ENCODE results near the gene TTLL11.
A peak's percentile ranks its signal among the peaks of the same experiment; 100 is the strongest.

TTLL11 gene

GRCh38 chr9:121853617-121854395 is 239.3 kb downstream of the TTLL11 start:
- TF ChIP-seq, protein P1, sequence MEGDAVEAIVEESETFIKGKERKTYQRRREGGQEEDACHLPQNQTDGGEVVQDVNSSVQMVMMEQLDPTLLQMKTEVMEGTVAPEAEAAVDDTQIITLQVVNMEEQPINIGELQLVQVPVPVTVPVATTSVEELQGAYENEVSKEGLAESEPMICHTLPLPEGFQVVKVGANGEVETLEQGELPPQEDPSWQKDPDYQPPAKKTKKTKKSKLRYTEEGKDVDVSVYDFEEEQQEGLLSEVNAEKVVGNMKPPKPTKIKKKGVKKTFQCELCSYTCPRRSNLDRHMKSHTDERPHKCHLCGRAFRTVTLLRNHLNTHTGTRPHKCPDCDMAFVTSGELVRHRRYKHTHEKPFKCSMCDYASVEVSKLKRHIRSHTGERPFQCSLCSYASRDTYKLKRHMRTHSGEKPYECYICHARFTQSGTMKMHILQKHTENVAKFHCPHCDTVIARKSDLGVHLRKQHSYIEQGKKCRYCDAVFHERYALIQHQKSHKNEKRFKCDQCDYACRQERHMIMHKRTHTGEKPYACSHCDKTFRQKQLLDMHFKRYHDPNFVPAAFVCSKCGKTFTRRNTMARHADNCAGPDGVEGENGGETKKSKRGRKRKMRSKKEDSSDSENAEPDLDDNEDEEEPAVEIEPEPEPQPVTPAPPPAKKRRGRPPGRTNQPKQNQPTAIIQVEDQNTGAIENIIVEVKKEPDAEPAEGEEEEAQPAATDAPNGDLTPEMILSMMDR (conservative IDR thresholded peaks at IDR 0.05; ENCODE audit: control insufficient read depth, insufficient read depth, low read depth, low read length) = no peak
- no peak for DNase-seq (ENCODE audit: low read depth)
- H3K4me3 ChIP-seq (ENCODE audit: control insufficient read depth, low read depth, low read length) = no peak overlapping the region

DNA sequence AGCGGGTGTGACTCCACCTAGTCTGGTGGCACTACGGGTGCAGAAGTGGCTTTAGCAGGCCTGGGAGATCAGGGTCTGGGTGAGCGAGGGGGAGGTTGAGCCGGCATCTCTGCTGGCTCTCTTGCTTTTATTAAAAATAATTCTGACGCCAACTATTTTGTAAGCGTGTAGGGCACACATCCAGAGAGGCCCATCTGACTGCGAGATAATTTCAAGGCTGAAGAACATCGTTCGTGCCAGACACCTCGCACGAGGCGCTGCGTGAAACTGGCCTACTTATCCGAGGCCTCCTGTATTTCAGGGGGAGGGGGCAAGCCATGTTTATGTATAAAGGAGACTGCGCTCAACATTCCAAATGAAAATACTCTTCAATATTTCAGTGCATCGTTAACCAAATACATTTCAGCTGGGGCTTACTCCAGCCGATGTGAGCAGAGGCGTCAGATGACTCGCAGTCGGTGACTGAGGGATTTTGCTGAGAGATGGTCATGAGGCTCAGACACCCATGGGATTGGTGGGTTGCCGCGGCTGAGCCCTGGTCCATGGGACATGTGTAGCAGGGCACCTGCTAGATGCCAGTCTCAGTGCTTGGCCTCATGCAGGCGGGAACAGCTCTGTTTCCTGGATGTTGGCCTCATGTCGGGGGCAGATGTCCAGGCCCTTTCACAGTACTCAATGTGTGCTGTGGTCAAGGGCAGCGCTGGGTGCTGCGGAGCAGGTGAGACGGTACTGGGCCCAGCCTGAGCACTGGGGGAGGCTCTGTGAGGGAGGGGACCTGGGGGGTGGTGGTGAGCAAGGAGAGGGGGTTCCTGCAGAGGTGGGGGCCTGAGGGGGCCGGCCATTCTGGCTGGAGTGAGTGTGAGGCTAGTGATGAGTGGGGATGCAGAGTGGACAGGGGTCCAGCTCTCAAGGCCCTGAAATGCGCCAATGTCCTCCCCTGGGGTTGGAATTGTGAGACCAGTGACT is 240.2 kb downstream of the TTLL11 start:
- peak; percentile 38 for DNase-seq (ENCODE audit: low read depth)
- TF ChIP-seq, protein P1 (conservative IDR thresholded peaks at IDR 0.05; ENCODE audit: control insufficient read depth, insufficient read depth, low read depth, low read length) = no peak
- H3K4me3 ChIP-seq (ENCODE audit: control insufficient read depth, low read depth, low read length) = no peak overlapping the region

DNA sequence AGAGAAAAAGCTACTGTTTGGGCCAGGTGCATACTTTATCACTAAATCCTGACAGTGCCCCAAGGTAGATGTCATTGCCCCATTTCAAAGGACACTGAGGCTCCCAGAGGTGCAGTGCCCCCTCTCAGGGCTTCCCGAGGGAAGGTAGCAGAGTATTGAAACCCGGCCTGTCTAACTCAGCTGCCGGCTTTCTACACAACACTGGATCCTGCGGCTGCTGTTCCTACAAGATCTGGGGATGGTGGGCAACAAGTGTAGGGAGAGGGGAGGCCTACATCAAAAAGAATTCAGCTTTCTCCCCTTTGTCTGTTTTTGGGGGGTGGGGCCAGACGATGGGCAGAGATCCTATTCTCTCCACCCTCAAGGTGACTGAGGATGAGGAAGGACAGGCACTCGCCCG is 240.9 kb downstream of the TTLL11 start:
- DNase-seq (ENCODE audit: low read depth) = no peak
- TF ChIP-seq, protein P1 (conservative IDR thresholded peaks at IDR 0.05; ENCODE audit: control insufficient read depth, insufficient read depth, low read depth, low read length) = no peak

GRCh38 chr9:121851641-121852091 is 241.4 kb downstream of the TTLL11 start:
- TF ChIP-seq, protein P1 (conservative IDR thresholded peaks at IDR 0.05; ENCODE audit: control insufficient read depth, insufficient read depth, low read depth, low read length) = no peak
- no peak overlapping the region for H3K4me3 ChIP-seq (ENCODE audit: control insufficient read depth, low read depth, low read length)
- no peak for DNase-seq (ENCODE audit: low read depth)

More for the DNA sequence above, 240.9 kb downstream of the TTLL11 start:
- no peak overlapping the region for H3K4me3 ChIP-seq (ENCODE audit: control insufficient read depth, low read depth, low read length)

DNA sequence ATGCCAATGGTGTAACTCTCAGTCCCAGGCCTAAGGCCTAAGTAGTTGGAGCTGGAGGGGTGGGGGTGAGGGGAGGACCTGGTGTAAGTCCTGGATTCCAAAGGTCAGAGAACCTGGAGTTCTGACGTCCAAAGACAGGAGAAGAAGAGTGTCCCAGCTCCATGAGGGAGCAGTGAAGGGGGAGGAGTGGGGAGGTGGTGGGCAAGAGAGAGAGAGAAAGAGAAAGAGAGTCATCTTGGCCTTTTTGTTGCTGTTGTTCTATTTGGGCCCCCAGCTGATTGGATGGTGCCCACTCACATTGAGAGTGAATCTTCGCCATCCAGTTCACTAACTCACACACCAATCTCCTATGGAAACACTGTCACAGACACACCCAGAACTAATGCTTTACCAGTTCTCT is 242.7 kb downstream of the TTLL11 start:
- H3K4me3 ChIP-seq (ENCODE audit: control insufficient read depth, low read depth, low read length) = no peak overlapping the region
- TF ChIP-seq, protein P1 (conservative IDR thresholded peaks at IDR 0.05; ENCODE audit: control insufficient read depth, insufficient read depth, low read depth, low read length) = no peak
- DNase-seq (ENCODE audit: low read depth) = no peak

DNA sequence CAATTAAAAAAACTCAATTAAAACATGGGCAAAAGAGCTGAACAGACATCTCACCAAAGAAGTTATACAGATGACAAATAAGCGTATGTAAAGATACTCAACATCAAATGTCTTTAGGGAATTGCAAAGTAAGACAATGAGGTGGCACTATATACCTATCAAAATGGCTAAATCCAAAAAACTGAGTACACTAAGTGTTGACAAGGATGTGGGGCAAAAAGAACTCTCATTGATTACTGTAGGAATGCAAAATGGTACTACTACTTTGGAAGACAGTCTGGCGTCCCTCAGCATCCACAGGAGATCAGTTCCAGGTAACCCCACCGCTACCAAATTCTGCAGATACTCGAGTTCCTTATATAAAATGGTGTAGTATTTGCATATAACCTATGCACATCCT is 243.6 kb downstream of the TTLL11 start:
- DNase-seq (ENCODE audit: low read depth) = no peak
- TF ChIP-seq, protein P1 (conservative IDR thresholded peaks at IDR 0.05; ENCODE audit: control insufficient read depth, insufficient read depth, low read depth, low read length) = no peak
- H3K4me3 ChIP-seq (ENCODE audit: control insufficient read depth, low read depth, low read length) = no peak overlapping the region

Measured in fibroblast of mammary gland (primary cell).